Measurements from ENCODE around the gene TRIM9.

Gene TRIM9

DNA sequence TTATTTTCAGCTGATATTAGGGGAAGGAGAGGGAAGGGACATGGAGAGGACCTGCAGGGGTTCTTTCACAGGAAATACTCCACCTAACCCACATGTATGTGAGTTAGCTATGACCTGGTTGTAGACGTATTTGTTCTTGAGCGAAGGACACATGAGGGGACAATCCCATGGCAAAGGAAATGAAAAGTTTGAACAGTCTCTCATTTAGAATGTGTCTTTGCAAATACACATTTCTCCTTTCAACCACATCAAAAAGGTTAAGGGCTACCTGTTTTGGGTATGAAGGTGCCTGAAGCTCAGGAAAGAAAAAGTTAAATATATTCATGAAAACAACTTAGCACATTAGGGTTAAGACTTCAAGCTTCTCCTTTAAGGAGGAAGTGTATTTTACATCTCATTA is 158.0 kb downstream of the TRIM9 start:
- DNase-seq (ENCODE audit: extremely low read depth, low read depth): no peak
- no peak for TF ChIP-seq CTCF (IDR thresholded peaks at IDR 0.05; ENCODE audit: low read depth, low read length)

- no peak for DNase-seq (ENCODE audit: extremely low read depth, low read depth)
- TF ChIP-seq CTCF (IDR thresholded peaks at IDR 0.05; ENCODE audit: low read depth, low read length): no peak
Measured at GRCh38 chr14:50936016-50936340, 158.9 kb downstream of the TRIM9 start.

DNA sequence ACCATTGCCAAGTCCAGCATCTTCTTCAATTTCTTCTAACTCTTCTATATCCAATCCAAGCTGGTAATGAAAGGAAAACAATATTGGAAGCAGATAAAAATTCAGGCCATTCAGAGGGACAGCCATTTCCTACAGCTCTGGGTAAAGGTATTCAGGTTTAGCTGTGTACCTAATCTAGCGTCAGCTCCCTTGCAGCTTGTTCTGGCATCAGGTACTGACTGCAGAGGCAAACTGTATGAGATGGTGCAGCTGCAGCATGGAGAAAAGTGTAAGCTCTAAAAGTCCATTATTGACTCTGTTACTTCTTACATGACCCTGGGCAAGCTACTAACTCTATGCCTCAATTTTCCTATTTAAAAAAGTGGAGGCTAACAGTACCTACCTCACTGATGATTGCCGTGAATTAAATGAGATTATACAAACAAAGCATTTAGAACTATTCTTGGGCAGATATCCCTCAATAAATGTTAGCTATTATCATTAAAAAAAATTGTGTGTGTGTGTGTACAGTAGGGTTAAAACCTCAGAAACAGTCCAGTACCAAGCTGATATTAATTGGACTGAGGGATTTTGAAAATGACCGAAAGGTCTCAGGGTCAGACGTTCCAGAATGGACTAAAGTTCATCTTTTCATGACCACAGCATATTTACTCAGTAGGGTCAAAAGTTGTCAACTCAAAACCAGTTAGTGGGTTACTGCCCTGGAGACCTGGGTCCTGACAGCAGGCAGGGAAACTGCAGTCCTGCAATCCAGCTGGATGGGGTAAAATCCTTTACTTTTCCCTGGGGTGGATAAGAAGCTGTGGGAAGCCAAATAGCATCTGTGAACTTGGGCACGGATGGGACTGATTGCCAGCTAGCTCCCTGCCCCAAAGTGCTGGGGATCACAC is 159.5 kb downstream of the TRIM9 start:
- no peak for TF ChIP-seq CTCF (IDR thresholded peaks at IDR 0.05; ENCODE audit: low read depth, low read length)
- DNase-seq (ENCODE audit: extremely low read depth, low read depth): no peak

GRCh38 chr14:50932592-50933495 is 162.1 kb downstream of the TRIM9 start:
- TF ChIP-seq CTCF (IDR thresholded peaks at IDR 0.05; ENCODE audit: low read depth, low read length): no peak
- no peak for DNase-seq (ENCODE audit: extremely low read depth, low read depth)

DNA sequence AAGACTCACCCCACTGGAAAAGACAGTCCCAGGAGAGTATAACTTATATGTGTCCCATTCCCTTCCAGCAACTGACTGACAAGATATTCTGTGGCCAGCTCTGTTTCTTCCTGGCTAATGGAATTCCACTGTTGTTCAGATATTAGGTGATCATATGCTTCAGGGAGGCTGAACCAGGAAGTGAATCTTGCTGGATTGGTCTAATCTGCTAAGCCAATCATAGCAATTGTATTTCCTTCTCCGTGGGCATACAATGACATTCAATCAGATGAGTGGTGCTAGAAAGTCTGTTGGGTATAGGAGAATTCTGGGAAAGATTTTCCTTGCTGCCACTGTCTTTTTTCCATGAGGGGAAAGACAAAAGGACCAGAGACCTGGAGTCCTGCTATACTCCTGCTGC is 162.7 kb downstream of the TRIM9 start:
- no peak for DNase-seq (ENCODE audit: extremely low read depth, low read depth)
- TF ChIP-seq CTCF (IDR thresholded peaks at IDR 0.05; ENCODE audit: low read depth, low read length): no peak

DNA sequence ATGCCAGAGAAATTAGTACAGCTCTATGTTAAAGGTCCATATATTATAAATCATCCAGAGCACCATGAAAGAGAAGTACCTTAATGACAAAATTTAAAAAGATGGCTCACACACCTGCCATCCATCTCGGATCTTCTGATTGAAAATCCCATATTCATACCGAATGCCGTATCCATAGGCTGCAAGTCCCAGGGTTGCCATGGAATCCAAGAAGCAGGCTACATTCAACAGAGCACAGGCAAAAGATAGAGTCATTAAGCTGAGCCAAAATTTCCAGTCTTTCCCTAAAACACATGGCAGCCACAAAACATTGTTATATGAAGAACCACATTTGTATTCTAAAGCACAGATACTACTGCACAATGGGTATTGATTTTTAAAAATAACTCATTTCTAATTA is 163.3 kb downstream of the TRIM9 start:
- no peak for TF ChIP-seq CTCF (IDR thresholded peaks at IDR 0.05; ENCODE audit: low read depth, low read length)
- no peak for DNase-seq (ENCODE audit: extremely low read depth, low read depth)

DNA sequence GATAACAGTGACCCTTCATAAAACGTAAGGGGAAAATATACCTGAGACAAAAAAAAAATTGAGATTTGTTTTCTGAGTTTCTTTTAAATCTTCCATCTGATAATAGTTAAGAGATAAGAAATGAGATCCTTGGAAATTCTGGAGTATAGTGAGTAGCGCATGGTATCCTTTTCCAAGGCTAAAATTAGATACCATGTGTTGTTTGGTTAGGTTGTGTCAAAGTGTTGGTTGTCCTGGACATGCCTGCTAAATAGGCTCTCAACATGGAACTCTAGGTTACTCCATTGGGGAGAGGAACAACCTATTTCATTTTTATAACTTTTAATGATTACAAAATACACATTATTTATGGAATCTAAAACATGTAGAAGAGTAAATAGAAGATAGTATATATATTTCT is 165.4 kb downstream of the TRIM9 start:
- TF ChIP-seq CTCF (IDR thresholded peaks at IDR 0.05; ENCODE audit: low read depth, low read length): no peak
- no peak for DNase-seq (ENCODE audit: extremely low read depth, low read depth)

All from AG09319 (cell line).